Smooth muscle cell (in vitro differentiated cells): ENCODE data around the gene PPFIA3. TPM values are rescaled to one million over a fixed set of nuclear protein-coding genes. Genes with fewer than 3 reads are reported as not detected.

Source experiments
- DNase-seq: peaks from one replicate; lab custom pipeline; 2025; ENCODE audit not compliant: unreplicated experiment; lab: John Stamatoyannopoulos, UW
- H2AFZ ChIP-seq: fragments of 200-600 bp; sonication (generic); 2 replicates; pipeline ENCODE4 v1.6.0; 2016; ENCODE audit warnings: antibody characterized with exemption, low read depth, mild to moderate bottlenecking
- H3F3A ChIP-seq: fragments of 200-600 bp; sonication (generic); 2 replicates; pipeline ENCODE4 v1.6.0; 2017; ENCODE audit warnings: antibody characterized with exemption, low read depth
- H3K27ac ChIP-seq: fragments of 200-600 bp; sonication (generic); 2 replicates; pipeline ENCODE4 v1.5.1; 2016; ENCODE audit warnings: low read depth, mild to moderate bottlenecking
- H3K27me3 ChIP-seq: fragments of 200-600 bp; sonication (generic); 2 replicates; pipeline ENCODE4 v1.6.1; 2016; ENCODE audit warnings: low read depth, mild to moderate bottlenecking
- H3K36me3 ChIP-seq: fragments of 200-600 bp; sonication (generic); 2 replicates; pipeline ENCODE4 v1.5.1; 2016; ENCODE audit warnings: low read depth
- H3K4me1 ChIP-seq: fragments of 200-600 bp; sonication (generic); 2 replicates; pipeline ENCODE4 v1.5.1; 2016; ENCODE audit warnings: low read depth
- H3K4me2 ChIP-seq: fragments of 200-600 bp; sonication (generic); 2 replicates; pipeline ENCODE4 v1.6.0; 2016; ENCODE audit warnings: mild to moderate bottlenecking
- H3K4me3 ChIP-seq: fragments of 200-600 bp; sonication (generic); 2 replicates; pipeline ENCODE4 v1.5.1; 2016; ENCODE audit warnings: mild to moderate bottlenecking
- H3K79me2 ChIP-seq: fragments of 200-600 bp; sonication (generic); 2 replicates; pipeline ENCODE4 v1.6.0; 2016; ENCODE audit warnings: low read depth, mild to moderate bottlenecking
- H3K9ac ChIP-seq: fragments of 200-600 bp; sonication (generic); 2 replicates; pipeline ENCODE4 v1.6.0; 2016; ENCODE audit warnings: low read depth
- H3K9me3 ChIP-seq: fragments of 200-600 bp; sonication (generic); replicated peaks from 2 replicates; pipeline ENCODE4 v1.5.1; 2016; ENCODE audit warnings: low read depth
- H4K20me1 ChIP-seq: fragments of 200-600 bp; sonication (generic); 2 replicates; pipeline ENCODE4 v1.6.0; 2016; ENCODE audit warnings: low read depth
- CTCF ChIP-seq: fragments of 200-600 bp; sonication (generic); IDR thresholded peaks from 2 replicates; pipeline ENCODE4 v1.5.1; 2017; ENCODE audit warnings: borderline replicate concordance, mild to moderate bottlenecking, antibody characterized with exemption; ENCODE audit not compliant: insufficient read depth, poor library complexity, severe bottlenecking
- WGBS: methylation state at CpG from one replicate; pipeline ENCODE4 v1.1.7; 2016; ENCODE audit warnings: low lambda C conversion rate; 5-methylcytosine and 5-hydroxymethylcytosine counted together
- polyA plus RNA-seq: library from polyadenylated mRNA; unstranded; fragments of >200 nt; fragmentation: Nextera tagmentation; extraction: Ambion mirVana; gene quantifications from 2 replicates; pipeline ENCODE4 v1.2.1, GENCODE V29; 2016
- total RNA-seq: library from RNA; depleted of rRNA; stranded (reverse); fragments of >200 nt; gene quantifications from 2 replicates; pipeline ENCODE4 v1.2.3, GENCODE V29; 2014

The PPFIA3 gene
- total and polyA plus RNA-seq, 2 experiments from 2014 or later: 3.2 to 20.3 TPM

- no peak overlapping the region for H3K9ac ChIP-seq
- H3K27ac ChIP-seq: no peak overlapping the region
- H3K4me3 ChIP-seq: no peak overlapping the region
- 96% methylated on average over 13 of the region's 13 CpGs for WGBS
- no peaks in the 10 kb centered on the region for H3K27me3 ChIP-seq
- TF ChIP-seq CTCF: no peak
- H3K9me3 ChIP-seq: no peaks in the 10 kb centered on the region
- peaks cover 26% of the 10 kb centered on the region for H4K20me1 ChIP-seq
- H3K4me1 ChIP-seq: peaks cover 4% of the 10 kb centered on the region
- H3F3A ChIP-seq: no peaks in the 10 kb centered on the region
- H3K79me2 ChIP-seq: peaks cover 11% of the 10 kb centered on the region
- H3K4me2 ChIP-seq: no peak overlapping the region
- H2AFZ ChIP-seq: no peak overlapping the region
- H3K36me3 ChIP-seq: no peaks in the 10 kb centered on the region
- no peak for DNase-seq
Observed at GRCh38 chr19:49160450-49161189, 41.3 kb downstream of the PPFIA3 start.

- H3K9ac ChIP-seq: no peak overlapping the region
- H3K27me3 ChIP-seq: no peaks in the 10 kb centered on the region
- H3K4me1 ChIP-seq: peaks cover 4% of the 10 kb centered on the region
- no peak for TF ChIP-seq CTCF
- H3K9me3 ChIP-seq: no peaks in the 10 kb centered on the region
- no peak for DNase-seq
- H3K27ac ChIP-seq: no peak overlapping the region
- H3K79me2 ChIP-seq: peaks cover 11% of the 10 kb centered on the region
- peaks cover 30% of the 10 kb centered on the region for H4K20me1 ChIP-seq
- no peak overlapping the region for H2AFZ ChIP-seq
- no peaks in the 10 kb centered on the region for H3F3A ChIP-seq
- no peak overlapping the region for H3K4me2 ChIP-seq
- H3K4me3 ChIP-seq: no peak overlapping the region
- no peaks in the 10 kb centered on the region for H3K36me3 ChIP-seq
- 72% methylated on average over 4 of the region's 4 CpGs for WGBS
Observed at GRCh38 chr19:49161987-49162386, 42.6 kb downstream of the PPFIA3 start.

GRCh38 chr19:49165111-49165750 is 45.9 kb downstream of the PPFIA3 start:
- Histone ChIP-seq H3K9me3 (no peaks in the 10 kb centered on the region), H3K27me3 (no peaks in the 10 kb centered on the region), H3K79me2 (no peaks in the 10 kb centered on the region), H4K20me1 (peaks cover 24% of the 10 kb centered on the region), H2AFZ (no peak overlapping the region), H3K4me3 (no peak overlapping the region), H3K4me1 (no peaks in the 10 kb centered on the region), H3K9ac (no peak overlapping the region), H3K27ac (no peak overlapping the region), H3K36me3 (peaks cover 4% of the 10 kb centered on the region), H3F3A (no peaks in the 10 kb centered on the region), H3K4me2 (no peak overlapping the region)
- 84% methylated on average over 24 of the region's 24 CpGs for WGBS
- DNase-seq: no peak
- TF ChIP-seq CTCF: no peak
